22Rv1 (cell line): ENCODE measurements around the gene SEC14L5.
"Not testable (repeated sequence)": the region's sequence is repeated elsewhere in the genome, so short reads cannot be mapped to it uniquely, and the experiment has no call there.

Experiments used
- H3K27ac ChIP-seq: fragments of 450-650 bp; 2 replicates; pipeline ENCODE4 v1.5.1; 2017
- CTCF ChIP-seq: fragments of 450-650 bp; IDR thresholded peaks from 2 replicates; pipeline ENCODE4 v1.5.1; 2017; ENCODE audit warnings: mild to moderate bottlenecking
- ZFX ChIP-seq: fragments of 450-650 bp; IDR thresholded peaks from 2 replicates; pipeline ENCODE4 v1.6.1; 2017; ENCODE audit warnings: antibody characterized with exemption, borderline replicate concordance

The SEC14L5 gene

GRCh38 chr16:5036228-5037156, 78.4 kb downstream of the SEC14L5 start:
- H3K27ac ChIP-seq: no peak overlapping the region
- no peak for TF ChIP-seq CTCF
- TF ChIP-seq ZFX: no peak

- H3K27ac ChIP-seq: no peak overlapping the region
- TF ChIP-seq ZFX (no peak), CTCF (no peak)
Observed at GRCh38 chr16:5040451-5040850, 82.3 kb downstream of the SEC14L5 start.

- no peak for TF ChIP-seq CTCF
- no peak overlapping the region for H3K27ac ChIP-seq
Observed at GRCh38 chr16:5041600-5042133, 83.5 kb downstream of the SEC14L5 start.

- TF ChIP-seq ZFX (no peak), CTCF (no peak)
- H3K27ac ChIP-seq: no peak overlapping the region
Observed at GRCh38 chr16:5042574-5043171, 84.5 kb downstream of the SEC14L5 start.

- H3K27ac ChIP-seq: no peak overlapping the region
- no peak for TF ChIP-seq ZFX
- TF ChIP-seq CTCF: no peak
Observed at GRCh38 chr16:5044011-5044540, 85.9 kb downstream of the SEC14L5 start.

- not testable (repeated sequence) for H3K27ac ChIP-seq
Observed at GRCh38 chr16:5044581-5044980, 86.5 kb downstream of the SEC14L5 start.

- H3K27ac ChIP-seq: no peak overlapping the region
- TF ChIP-seq ZFX (no peak), CTCF (no peak)
Observed at GRCh38 chr16:5045499-5046115, 87.5 kb downstream of the SEC14L5 start.
